Measurements from ENCODE around the gene EXOC5. TPM values are rescaled to one million over a fixed set of nuclear protein-coding genes. Genes with fewer than 3 reads are reported as not detected.

Gene EXOC5
- total and polyA plus RNA-seq, 2 donors from 2014 or later: 11.6 to 52.2 TPM

- TF ChIP-seq, protein P1, sequence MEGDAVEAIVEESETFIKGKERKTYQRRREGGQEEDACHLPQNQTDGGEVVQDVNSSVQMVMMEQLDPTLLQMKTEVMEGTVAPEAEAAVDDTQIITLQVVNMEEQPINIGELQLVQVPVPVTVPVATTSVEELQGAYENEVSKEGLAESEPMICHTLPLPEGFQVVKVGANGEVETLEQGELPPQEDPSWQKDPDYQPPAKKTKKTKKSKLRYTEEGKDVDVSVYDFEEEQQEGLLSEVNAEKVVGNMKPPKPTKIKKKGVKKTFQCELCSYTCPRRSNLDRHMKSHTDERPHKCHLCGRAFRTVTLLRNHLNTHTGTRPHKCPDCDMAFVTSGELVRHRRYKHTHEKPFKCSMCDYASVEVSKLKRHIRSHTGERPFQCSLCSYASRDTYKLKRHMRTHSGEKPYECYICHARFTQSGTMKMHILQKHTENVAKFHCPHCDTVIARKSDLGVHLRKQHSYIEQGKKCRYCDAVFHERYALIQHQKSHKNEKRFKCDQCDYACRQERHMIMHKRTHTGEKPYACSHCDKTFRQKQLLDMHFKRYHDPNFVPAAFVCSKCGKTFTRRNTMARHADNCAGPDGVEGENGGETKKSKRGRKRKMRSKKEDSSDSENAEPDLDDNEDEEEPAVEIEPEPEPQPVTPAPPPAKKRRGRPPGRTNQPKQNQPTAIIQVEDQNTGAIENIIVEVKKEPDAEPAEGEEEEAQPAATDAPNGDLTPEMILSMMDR (IDR thresholded peaks at IDR 0.05; ENCODE audit: borderline replicate concordance, extremely low read depth, insufficient read depth): no peak
- FAIRE-seq (peak; percentile 55), DNase-seq (peak in 2 of 5 donors; percentile 12 to 27)
- intact Hi-C loops (cut with DNase I): no loop called here
- Histone ChIP-seq H3K4me1 (ENCODE audit: control insufficient read depth in 2 of 3, insufficient read depth in 2 of 3, low read depth in 1 of 3, low read length in 3 of 3) (peaks cover 0 to 3% (median 0%) of the 10 kb centered on the region in 3 donors), H3K27me3 (ENCODE audit: control insufficient read depth, insufficient read depth, low read length) (no peaks in the 10 kb centered on the region), H3K9ac (ENCODE audit: low read length in 3 of 3) (no peak overlapping the region), H3K9me3 (ENCODE audit: control insufficient read depth in 2 of 3, insufficient read depth in 1 of 3, low read length in 3 of 3) (no peaks in the 10 kb centered on the region), H3K36me3 (ENCODE audit: control insufficient read depth in 2 of 3, insufficient read depth in 3 of 3, low read length in 3 of 3) (peaks cover 0 to 16% (median 4%) of the 10 kb centered on the region in 3 donors), H3K27ac (ENCODE audit: low read depth in 2 of 2, low read length in 2 of 2) (no peak overlapping the region), H3K4me3 (ENCODE audit: low read length in 3 of 3) (no peak overlapping the region)
Observed at GRCh38 chr14:57290751-57291150, 22.0 kb upstream of the EXOC5 start.

- intact Hi-C loops (cut with DNase I): no loop called here
- H3K27me3 ChIP-seq (ENCODE audit: control insufficient read depth, insufficient read depth, low read length): no peaks in the 10 kb centered on the region
- FAIRE-seq (no peak), DNase-seq (no peak)
- TF ChIP-seq, protein P1 (IDR thresholded peaks at IDR 0.05; ENCODE audit: borderline replicate concordance, extremely low read depth, insufficient read depth): no peak
- no peaks in the 10 kb centered on the region for H3K9me3 ChIP-seq (ENCODE audit: control insufficient read depth in 2 of 3, insufficient read depth in 1 of 3, low read length in 3 of 3)
- no peak overlapping the region for H3K27ac ChIP-seq (ENCODE audit: low read depth in 2 of 2, low read length in 2 of 2)
- no peak overlapping the region for H3K4me3 ChIP-seq (ENCODE audit: low read length in 3 of 3)
- H3K4me1 ChIP-seq (ENCODE audit: control insufficient read depth in 2 of 3, insufficient read depth in 2 of 3, low read depth in 1 of 3, low read length in 3 of 3): peaks cover 0 to 3% (median 0%) of the 10 kb centered on the region in 3 donors
- no peak overlapping the region for H3K9ac ChIP-seq (ENCODE audit: low read length in 3 of 3)
- peaks cover 0 to 18% (median 9%) of the 10 kb centered on the region in 3 donors for H3K36me3 ChIP-seq (ENCODE audit: control insufficient read depth in 2 of 3, insufficient read depth in 3 of 3, low read length in 3 of 3)
Observed at GRCh38 chr14:57287745-57288144, 19.0 kb upstream of the EXOC5 start.

DNA sequence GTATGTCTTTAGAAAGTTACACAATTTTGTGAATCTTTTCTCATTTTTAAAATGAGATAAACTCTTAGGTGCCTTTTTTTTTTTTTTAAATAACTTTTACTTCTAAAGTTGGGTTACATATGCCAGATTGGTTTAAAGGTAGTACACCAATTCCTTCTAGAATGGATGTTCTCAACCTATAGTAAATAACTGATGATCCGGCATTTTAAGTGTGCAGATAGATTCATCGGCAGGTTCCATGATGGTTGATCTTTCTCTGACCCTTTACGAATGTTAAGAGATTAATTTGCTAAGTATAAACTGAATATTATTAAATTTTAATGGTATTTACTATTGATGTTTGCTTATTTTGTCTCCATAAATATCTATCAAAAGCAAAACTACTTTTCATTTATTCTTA is 8.4 kb upstream of the EXOC5 start:
- no peak overlapping the region for H3K9ac ChIP-seq (ENCODE audit: low read length in 3 of 3)
- H3K27me3 ChIP-seq (ENCODE audit: control insufficient read depth, insufficient read depth, low read length): no peaks in the 10 kb centered on the region
- H3K4me3 ChIP-seq (ENCODE audit: low read length in 3 of 3): no peak overlapping the region
- H3K36me3 ChIP-seq (ENCODE audit: control insufficient read depth in 2 of 3, insufficient read depth in 3 of 3, low read length in 3 of 3): peaks cover 3 to 23% (median 14%) of the 10 kb centered on the region in 3 donors
- TF ChIP-seq, protein P1 (IDR thresholded peaks at IDR 0.05; ENCODE audit: borderline replicate concordance, extremely low read depth, insufficient read depth): no peak
- intact Hi-C loops (cut with DNase I): no loop called here
- no peaks in the 10 kb centered on the region for H3K4me1 ChIP-seq (ENCODE audit: control insufficient read depth in 2 of 3, insufficient read depth in 2 of 3, low read depth in 1 of 3, low read length in 3 of 3)
- H3K9me3 ChIP-seq (ENCODE audit: control insufficient read depth in 2 of 3, insufficient read depth in 1 of 3, low read length in 3 of 3): no peaks in the 10 kb centered on the region
- FAIRE-seq (no peak), DNase-seq (no peak)
- no peak overlapping the region for H3K27ac ChIP-seq (ENCODE audit: low read depth in 2 of 2, low read length in 2 of 2)

Measured in kidney (tissue), 14 donors.